ENCODE results near the gene TNRC6A. TPM values are rescaled to one million over a fixed set of nuclear protein-coding genes. Genes with fewer than 3 reads are reported as not detected.

TNRC6A gene
- total and polyA plus RNA-seq, 4 experiments from 2014 or later, result 0.88 to 103 (median 63.3) TPM

DNA sequence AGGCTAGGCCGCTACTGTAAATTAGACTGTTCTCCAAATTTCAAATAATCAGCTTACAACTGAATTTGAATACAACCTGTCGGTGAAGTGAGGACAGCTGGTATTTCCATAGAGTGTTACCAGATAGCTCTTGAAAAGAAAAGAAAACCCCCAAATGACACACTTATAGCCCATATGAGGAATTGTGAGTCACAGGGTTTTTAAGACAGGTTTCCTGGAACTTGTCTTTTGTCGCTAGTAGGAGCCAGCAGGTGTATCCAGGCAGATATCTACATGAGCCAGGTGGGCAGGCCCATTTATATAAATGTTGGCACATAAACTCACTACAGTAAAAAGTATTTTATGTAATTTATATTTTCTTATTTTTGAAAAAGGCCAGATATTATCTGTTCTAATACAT, 24.0 kb downstream of the TNRC6A start:
- Histone ChIP-seq H3K36me3 (ENCODE audit: insufficient read depth, low read length) (peaks cover 3% of the 10 kb centered on the region), H3K9me3 (ENCODE audit: control insufficient read depth in 1 of 2, low read length in 2 of 2) (no peaks in the 10 kb centered on the region), H3K27me3 (ENCODE audit: insufficient read depth, low read length) (no peaks in the 10 kb centered on the region), H3K4me1 (ENCODE audit: insufficient read depth, low read length) (peaks cover 58% of the 10 kb centered on the region), H3K4me3 (ENCODE audit: low read length in 2 of 2) (no peak overlapping the region), H3K27ac (ENCODE audit: low read depth, low read length) (no peak overlapping the region)
- Mint-ChIP-seq H3K9me3 (no peaks in the 10 kb centered on the region), H3K36me3 (peaks cover 0 to 27% of the 10 kb centered on the region in 2 donors), H3K27ac (peak overlapping the region in 2 of 7 donors; percentile 0 to 62), H3K4me1 (peaks cover 50 to 70% (median 60%) of the 10 kb centered on the region in 4 donors), H3K4me3 (no peak overlapping the region), H3K27me3 (no peaks in the 10 kb centered on the region)
- CTCF ChIA-PET (ENCODE audit: partially characterized antibody), result no interaction called here
- POLR2A ChIA-PET (ENCODE audit: partially characterized antibody), result interaction anchor here (0.7 kb wide), 1 partner anchor 18 kb away, joined by 3 read pairs; no protein-coding TSS in a partner anchor
- no peak for DNase-seq
- intact Hi-C loops (cut with micrococcal nuclease), result no loop called here

DNA sequence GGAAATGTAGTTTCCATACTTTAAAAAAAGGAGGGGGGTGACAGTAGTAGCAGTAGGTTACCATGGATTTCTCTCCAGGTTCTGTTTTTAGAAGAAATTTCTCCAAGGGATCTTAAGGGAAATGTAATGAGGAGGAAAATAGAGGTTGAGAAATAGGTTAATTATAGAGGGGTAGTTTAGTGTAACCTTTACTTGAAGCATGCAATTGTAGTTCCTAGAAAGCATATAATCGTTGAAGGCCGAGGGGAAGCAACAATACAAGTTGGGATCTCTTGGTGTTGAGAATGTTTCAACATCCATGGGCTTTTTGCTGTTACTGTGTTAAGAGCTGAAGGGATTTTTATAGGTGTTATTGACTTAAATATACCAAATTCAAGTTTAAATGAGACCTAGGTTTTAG, 25.1 kb downstream of the TNRC6A start:
- peak overlapping the region in 1 of 8 donors; percentile 22 for H3K4me3 Mint-ChIP-seq
- H3K36me3 ChIP-seq (ENCODE audit: insufficient read depth, low read length), result peaks cover 5% of the 10 kb centered on the region
- no peaks in the 10 kb centered on the region for H3K27me3 ChIP-seq (ENCODE audit: insufficient read depth, low read length)
- no peak overlapping the region for H3K27ac ChIP-seq (ENCODE audit: low read depth, low read length)
- H3K4me1 ChIP-seq (ENCODE audit: insufficient read depth, low read length), result peaks cover 47% of the 10 kb centered on the region
- CTCF ChIA-PET (ENCODE audit: partially characterized antibody), result no interaction called here
- H3K4me3 ChIP-seq (ENCODE audit: low read length in 2 of 2), result no peak overlapping the region
- peaks cover 0 to 18% of the 10 kb centered on the region in 2 donors for H3K36me3 Mint-ChIP-seq
- peaks cover 39 to 58% (median 49%) of the 10 kb centered on the region in 4 donors for H3K4me1 Mint-ChIP-seq
- POLR2A ChIA-PET (ENCODE audit: partially characterized antibody), result no interaction called here
- no peaks in the 10 kb centered on the region for H3K9me3 ChIP-seq (ENCODE audit: control insufficient read depth in 1 of 2, low read length in 2 of 2)
- H3K27me3 Mint-ChIP-seq, result no peaks in the 10 kb centered on the region
- intact Hi-C loops (cut with micrococcal nuclease), result no loop called here
- no peak for DNase-seq
- H3K9me3 Mint-ChIP-seq, result no peaks in the 10 kb centered on the region
- H3K27ac Mint-ChIP-seq, result peak overlapping the region in 2 of 7 donors; percentile 14 to 34

DNA sequence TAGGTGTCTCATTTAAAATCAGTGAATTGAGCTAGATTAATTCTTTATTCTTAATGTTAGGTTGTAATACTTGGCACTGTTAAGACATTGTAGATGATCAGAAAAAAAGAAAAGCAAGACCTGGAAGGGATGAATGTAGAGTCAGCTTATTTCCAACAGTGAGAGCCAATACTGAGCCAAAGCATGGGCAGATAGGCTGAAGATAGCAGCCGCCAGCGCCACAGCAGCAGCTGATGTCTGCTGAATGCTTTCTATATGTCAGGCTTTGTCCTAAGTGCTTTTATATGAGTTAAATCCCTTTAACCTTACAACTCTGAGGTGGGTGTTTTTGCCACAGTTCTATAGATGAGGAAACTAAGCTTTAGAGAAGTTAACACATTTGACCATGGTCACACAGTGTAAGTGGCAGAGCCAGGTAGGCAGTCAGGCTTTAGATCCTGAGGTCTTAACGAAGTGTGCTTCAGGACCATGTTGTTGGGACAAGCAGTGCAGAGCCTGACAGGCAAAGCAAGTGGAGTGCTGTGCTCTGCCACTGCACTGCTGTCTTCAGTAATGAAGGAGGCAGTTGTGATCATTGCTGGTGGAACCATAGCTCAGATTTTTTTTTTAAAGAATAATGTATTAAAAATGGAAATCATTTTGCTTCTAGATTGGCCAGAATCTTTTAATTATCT, 25.9 kb downstream of the TNRC6A start:
- DNase-seq, result no peak
- Histone ChIP-seq H3K4me3 (ENCODE audit: low read length in 2 of 2) (no peak overlapping the region), H3K36me3 (ENCODE audit: insufficient read depth, low read length) (peaks cover 5% of the 10 kb centered on the region), H3K27ac (ENCODE audit: low read depth, low read length) (no peak overlapping the region), H3K4me1 (ENCODE audit: insufficient read depth, low read length) (peaks cover 44% of the 10 kb centered on the region), H3K27me3 (ENCODE audit: insufficient read depth, low read length) (no peaks in the 10 kb centered on the region), H3K9me3 (ENCODE audit: control insufficient read depth in 1 of 2, low read length in 2 of 2) (no peaks in the 10 kb centered on the region)
- Mint-ChIP-seq H3K27me3 (no peaks in the 10 kb centered on the region), H3K9me3 (no peaks in the 10 kb centered on the region), H3K36me3 (peaks cover 0 to 17% of the 10 kb centered on the region in 2 donors), H3K4me1 (peaks cover 37 to 53% (median 45%) of the 10 kb centered on the region in 4 donors), H3K4me3 (peak overlapping the region in 1 of 8 donors; percentile 11), H3K27ac (peak overlapping the region in 4 of 7 donors; percentile 19 to 38 (median 26))
- ChIA-PET POLR2A (ENCODE audit: partially characterized antibody) (no interaction called here), CTCF (ENCODE audit: partially characterized antibody) (no interaction called here)
- intact Hi-C loops (cut with micrococcal nuclease), result no loop called here

DNA sequence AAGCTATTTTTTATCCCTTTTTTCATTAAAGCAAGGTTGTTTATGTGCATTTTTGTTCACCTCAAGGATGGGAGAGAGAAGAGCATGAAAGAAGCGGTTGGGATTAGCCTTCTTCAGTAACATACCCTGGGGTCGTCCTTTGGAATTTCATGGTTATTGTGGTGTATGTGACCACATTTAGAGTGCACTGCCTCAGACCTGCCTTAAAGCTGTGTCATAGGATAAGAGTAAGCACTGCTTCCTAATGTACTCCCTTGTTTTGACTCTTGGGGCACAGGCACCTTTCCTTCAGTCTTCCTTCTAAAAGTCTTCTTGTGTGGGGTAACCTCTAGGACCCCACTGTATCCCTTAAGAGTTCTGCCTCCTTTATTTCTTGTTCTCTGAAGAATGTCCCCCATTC, 28.9 kb downstream of the TNRC6A start:
- Mint-ChIP-seq H3K27ac (no peak overlapping the region), H3K27me3 (no peaks in the 10 kb centered on the region), H3K4me1 (peaks cover 25 to 38% (median 30%) of the 10 kb centered on the region in 4 donors), H3K4me3 (no peak overlapping the region), H3K9me3 (no peaks in the 10 kb centered on the region), H3K36me3 (peaks cover 12 to 22% of the 10 kb centered on the region in 2 donors)
- ChIA-PET CTCF (ENCODE audit: partially characterized antibody) (no interaction called here), POLR2A (ENCODE audit: partially characterized antibody) (no interaction called here)
- Histone ChIP-seq H3K27me3 (ENCODE audit: insufficient read depth, low read length) (no peaks in the 10 kb centered on the region), H3K27ac (ENCODE audit: low read depth, low read length) (no peak overlapping the region), H3K9me3 (ENCODE audit: control insufficient read depth in 1 of 2, low read length in 2 of 2) (no peaks in the 10 kb centered on the region), H3K4me3 (ENCODE audit: low read length in 2 of 2) (no peak overlapping the region), H3K36me3 (ENCODE audit: insufficient read depth, low read length) (peaks cover 17% of the 10 kb centered on the region), H3K4me1 (ENCODE audit: insufficient read depth, low read length) (peaks cover 22% of the 10 kb centered on the region)
- intact Hi-C loops (cut with micrococcal nuclease), result no loop called here
- no peak for DNase-seq

DNA sequence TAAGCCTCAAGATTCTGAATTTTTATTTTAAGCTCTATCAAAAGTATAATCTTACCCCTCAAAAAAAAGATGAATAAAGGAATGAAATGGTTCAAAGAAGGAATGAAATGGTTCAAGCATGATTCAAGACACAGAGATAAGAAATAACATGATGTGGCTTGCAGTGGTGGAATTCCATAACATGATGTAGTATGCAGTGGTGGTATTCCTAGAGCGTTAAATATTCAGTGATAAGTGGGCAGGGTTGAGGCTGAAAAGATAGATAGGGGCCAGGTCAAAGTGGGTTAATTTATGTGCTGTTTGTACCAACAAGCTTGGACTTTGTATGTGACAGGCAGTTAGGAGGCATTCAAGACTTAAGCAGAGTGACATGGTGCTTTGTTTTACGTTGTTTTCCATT, 29.6 kb downstream of the TNRC6A start:
- H3K4me1 ChIP-seq (ENCODE audit: insufficient read depth, low read length), result peaks cover 21% of the 10 kb centered on the region
- H3K27me3 ChIP-seq (ENCODE audit: insufficient read depth, low read length), result no peaks in the 10 kb centered on the region
- no peak overlapping the region for H3K4me3 ChIP-seq (ENCODE audit: low read length in 2 of 2)
- POLR2A ChIA-PET (ENCODE audit: partially characterized antibody), result no interaction called here
- Mint-ChIP-seq H3K27ac (no peak overlapping the region), H3K27me3 (no peaks in the 10 kb centered on the region), H3K9me3 (peaks cover 0 to 1% (median 0%) of the 10 kb centered on the region in 8 donors), H3K36me3 (peaks cover 15 to 24% of the 10 kb centered on the region in 2 donors), H3K4me1 (peaks cover 24 to 34% (median 29%) of the 10 kb centered on the region in 4 donors), H3K4me3 (no peak overlapping the region)
- CTCF ChIA-PET (ENCODE audit: partially characterized antibody), result no interaction called here
- peaks cover 22% of the 10 kb centered on the region for H3K36me3 ChIP-seq (ENCODE audit: insufficient read depth, low read length)
- DNase-seq, result no peak
- no peak overlapping the region for H3K27ac ChIP-seq (ENCODE audit: low read depth, low read length)
- no peaks in the 10 kb centered on the region for H3K9me3 ChIP-seq (ENCODE audit: control insufficient read depth in 1 of 2, low read length in 2 of 2)
- intact Hi-C loops (cut with micrococcal nuclease), result no loop called here

DNA sequence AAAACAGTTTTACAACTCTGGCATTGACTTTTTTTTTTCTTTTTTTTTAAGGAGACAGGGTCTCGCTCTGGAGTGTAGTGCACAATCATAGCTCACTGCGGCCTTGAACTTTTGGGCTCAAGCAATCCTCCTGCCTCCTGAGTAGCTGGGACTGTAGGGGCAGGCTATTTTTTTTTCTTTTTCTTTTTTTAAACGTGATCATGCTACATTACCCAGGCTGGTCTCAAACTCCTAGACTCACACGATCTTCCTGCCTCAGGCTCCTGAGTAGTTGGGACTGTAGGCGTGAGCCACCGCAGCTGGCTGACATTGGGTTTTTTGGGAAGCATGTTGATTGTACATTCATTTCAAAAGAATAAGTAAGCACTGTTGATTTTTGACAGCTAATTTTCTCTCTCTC, 32.1 kb downstream of the TNRC6A start:
- H3K9me3 Mint-ChIP-seq, result peaks cover 0 to 1% (median 0%) of the 10 kb centered on the region in 8 donors
- POLR2A ChIA-PET (ENCODE audit: partially characterized antibody), result interaction anchor here (0.7 kb wide), 1 partner anchor 497 kb away, joined by 4 read pairs; no protein-coding TSS in a partner anchor
- H3K36me3 Mint-ChIP-seq, result peaks cover 23 to 39% of the 10 kb centered on the region in 2 donors
- H3K27me3 Mint-ChIP-seq, result no peaks in the 10 kb centered on the region
- Histone ChIP-seq H3K27me3 (ENCODE audit: insufficient read depth, low read length) (no peaks in the 10 kb centered on the region), H3K4me1 (ENCODE audit: insufficient read depth, low read length) (peaks cover 7% of the 10 kb centered on the region), H3K27ac (ENCODE audit: low read depth, low read length) (no peak overlapping the region), H3K9me3 (ENCODE audit: control insufficient read depth in 1 of 2, low read length in 2 of 2) (no peaks in the 10 kb centered on the region), H3K4me3 (ENCODE audit: low read length in 2 of 2) (no peak overlapping the region), H3K36me3 (ENCODE audit: insufficient read depth, low read length) (peaks cover 22% of the 10 kb centered on the region)
- H3K4me3 Mint-ChIP-seq, result no peak overlapping the region
- DNase-seq, result no peak
- peaks cover 14 to 15% (median 14%) of the 10 kb centered on the region in 4 donors for H3K4me1 Mint-ChIP-seq
- intact Hi-C loops (cut with micrococcal nuclease), result no loop called here
- CTCF ChIA-PET (ENCODE audit: partially characterized antibody), result no interaction called here
- H3K27ac Mint-ChIP-seq, result peak overlapping the region in 1 of 7 donors; percentile 5

DNA sequence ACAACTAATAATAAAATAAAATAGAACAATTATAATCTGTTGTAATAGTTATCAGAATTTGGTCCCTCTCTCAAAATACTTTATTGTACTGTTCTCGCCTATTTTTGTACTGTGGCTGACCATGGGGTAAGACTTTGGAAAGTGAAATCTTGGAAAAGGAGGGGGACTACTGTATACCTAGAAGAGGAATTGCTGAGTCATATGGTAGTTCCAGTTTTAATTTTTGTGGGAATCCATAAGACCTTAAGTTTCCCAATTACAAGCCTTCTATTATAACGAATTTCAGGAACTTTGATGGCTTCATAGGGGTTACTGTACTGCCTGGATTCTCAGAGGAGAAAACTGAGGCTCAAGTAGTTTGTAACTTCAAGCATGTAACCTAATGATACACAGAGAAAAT, 35.5 kb downstream of the TNRC6A start:
- no peaks in the 10 kb centered on the region for H3K9me3 ChIP-seq (ENCODE audit: control insufficient read depth in 1 of 2, low read length in 2 of 2)
- H3K4me3 ChIP-seq (ENCODE audit: low read length in 2 of 2), result no peak overlapping the region
- intact Hi-C loops (cut with micrococcal nuclease), result loop anchor here (5.0 kb wide), 1 partner anchor 33 kb away; no protein-coding TSS in a partner anchor
- no peak for DNase-seq
- H3K27ac ChIP-seq (ENCODE audit: low read depth, low read length), result no peak overlapping the region
- H3K4me1 ChIP-seq (ENCODE audit: insufficient read depth, low read length), result peaks cover 9% of the 10 kb centered on the region
- ChIA-PET CTCF (ENCODE audit: partially characterized antibody) (no interaction called here), POLR2A (ENCODE audit: partially characterized antibody) (no interaction called here)
- peaks cover 21% of the 10 kb centered on the region for H3K36me3 ChIP-seq (ENCODE audit: insufficient read depth, low read length)
- Mint-ChIP-seq H3K27me3 (no peaks in the 10 kb centered on the region), H3K9me3 (peaks cover 0 to 1% (median 0%) of the 10 kb centered on the region in 8 donors), H3K27ac (peak overlapping the region in 1 of 7 donors; percentile 37), H3K36me3 (peaks cover 31 to 44% of the 10 kb centered on the region in 2 donors), H3K4me3 (no peak overlapping the region), H3K4me1 (peaks cover 12 to 20% (median 15%) of the 10 kb centered on the region in 4 donors)
- no peaks in the 10 kb centered on the region for H3K27me3 ChIP-seq (ENCODE audit: insufficient read depth, low read length)

Measured in CD4-positive, alpha-beta memory T cell (primary cell).